Activated naive CD4-positive, alpha-beta T cell treated with Interleukin-2 at 50 U/mL for 16 hours (primary cell): Measurements from ENCODE around the gene TULP4.
A peak's percentile ranks its signal among the peaks of the same experiment; 100 is the strongest.
"Not testable (repeated sequence)": the region's sequence is repeated elsewhere in the genome, so short reads cannot be mapped to it uniquely, and the experiment has no call there.

Source experiments
- DNase-seq: peaks from one replicate; pipeline ENCODE4 v3.0.0-alpha.2; 2020

Gene TULP4

DNA sequence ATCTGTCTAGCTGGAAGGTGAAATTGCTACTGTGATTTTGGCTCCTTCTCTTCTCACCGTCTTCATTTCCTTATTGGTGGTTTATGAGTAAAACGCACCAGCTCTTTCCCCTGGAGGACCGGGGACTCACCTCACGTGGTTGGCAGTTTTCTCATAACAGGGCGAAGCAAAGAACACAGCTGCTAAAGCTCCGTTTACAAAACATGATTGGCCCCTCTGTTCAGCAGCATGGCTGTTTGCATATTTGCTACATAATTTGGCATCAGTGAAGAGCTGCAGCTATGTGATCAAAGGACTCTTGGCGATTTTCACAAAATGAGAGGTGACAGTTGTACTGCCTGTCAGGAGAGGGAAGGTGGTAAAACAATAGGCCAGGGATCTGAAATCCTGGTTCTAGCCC lies 227.1 kb downstream of the TULP4 start:
- DNase-seq = no peak

DNA sequence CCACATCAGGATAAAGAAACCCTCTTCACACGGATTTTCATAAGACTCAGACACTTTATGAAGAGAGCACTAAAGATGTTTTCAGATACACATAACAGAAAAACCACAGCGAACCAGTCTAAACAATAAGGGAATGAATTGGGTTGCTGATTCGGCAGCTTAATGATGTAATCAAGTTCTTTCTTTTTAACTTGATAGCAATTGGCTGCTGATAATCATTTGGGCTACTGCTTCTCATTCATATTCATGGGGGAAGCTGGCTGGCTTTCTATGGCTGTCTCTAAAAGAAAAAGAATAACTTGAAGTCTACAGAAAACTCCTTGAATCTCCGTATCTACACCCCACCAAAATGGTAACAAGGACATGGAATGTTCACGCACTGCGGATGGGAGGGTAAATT lies 227.6 kb downstream of the TULP4 start:
- no peak for DNase-seq

- no peak for DNase-seq
Observed at GRCh38 chr6:158543606-158544185, 231.4 kb downstream of the TULP4 start.

- no peak for DNase-seq
Observed at GRCh38 chr6:158544428-158544827, 232.2 kb downstream of the TULP4 start.

DNA sequence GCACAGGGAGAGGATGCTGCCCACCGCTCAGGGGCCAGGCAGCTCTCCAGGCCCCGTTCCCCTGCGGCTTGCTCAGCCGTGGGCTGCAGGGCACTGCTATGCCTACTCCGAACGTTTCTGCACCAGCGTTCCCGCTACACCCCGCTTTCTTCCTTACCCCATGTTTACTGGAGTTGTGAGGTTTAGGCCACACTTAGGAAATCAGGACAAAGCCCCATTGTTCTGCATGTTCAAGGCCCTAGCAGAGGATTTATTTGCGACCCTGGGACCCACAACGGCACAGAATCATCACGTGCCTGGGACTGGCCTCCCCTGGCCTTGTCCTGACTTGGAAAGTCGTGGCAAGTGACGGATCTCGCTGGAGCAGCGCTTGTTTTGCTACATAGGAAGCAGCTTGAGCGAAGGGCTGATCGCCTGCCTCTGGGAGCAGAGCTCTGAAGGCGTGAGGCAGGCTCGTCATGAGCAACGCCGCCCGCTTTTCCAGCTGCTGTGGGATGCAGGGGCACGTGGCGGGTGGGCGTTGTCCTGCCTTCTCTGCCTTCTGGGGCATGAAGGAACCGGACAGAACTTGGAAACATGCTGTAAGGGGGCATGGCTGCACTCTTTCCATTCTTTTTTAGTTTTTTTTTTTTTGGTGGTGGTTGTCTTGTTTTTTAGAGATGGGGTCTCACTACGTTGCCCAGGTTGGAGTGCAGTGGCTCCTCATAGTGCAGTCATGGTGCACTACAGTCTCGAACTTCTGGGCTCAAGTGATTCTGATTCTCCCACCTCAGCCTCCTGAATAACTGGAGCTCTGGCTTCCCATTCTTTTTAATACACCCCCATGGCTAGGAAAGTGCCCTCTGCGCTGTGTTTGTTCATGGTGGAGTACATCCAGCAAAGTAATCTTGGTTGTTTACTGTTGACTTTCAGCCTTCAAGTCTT lies 233.0 kb downstream of the TULP4 start:
- no peak for DNase-seq

DNA sequence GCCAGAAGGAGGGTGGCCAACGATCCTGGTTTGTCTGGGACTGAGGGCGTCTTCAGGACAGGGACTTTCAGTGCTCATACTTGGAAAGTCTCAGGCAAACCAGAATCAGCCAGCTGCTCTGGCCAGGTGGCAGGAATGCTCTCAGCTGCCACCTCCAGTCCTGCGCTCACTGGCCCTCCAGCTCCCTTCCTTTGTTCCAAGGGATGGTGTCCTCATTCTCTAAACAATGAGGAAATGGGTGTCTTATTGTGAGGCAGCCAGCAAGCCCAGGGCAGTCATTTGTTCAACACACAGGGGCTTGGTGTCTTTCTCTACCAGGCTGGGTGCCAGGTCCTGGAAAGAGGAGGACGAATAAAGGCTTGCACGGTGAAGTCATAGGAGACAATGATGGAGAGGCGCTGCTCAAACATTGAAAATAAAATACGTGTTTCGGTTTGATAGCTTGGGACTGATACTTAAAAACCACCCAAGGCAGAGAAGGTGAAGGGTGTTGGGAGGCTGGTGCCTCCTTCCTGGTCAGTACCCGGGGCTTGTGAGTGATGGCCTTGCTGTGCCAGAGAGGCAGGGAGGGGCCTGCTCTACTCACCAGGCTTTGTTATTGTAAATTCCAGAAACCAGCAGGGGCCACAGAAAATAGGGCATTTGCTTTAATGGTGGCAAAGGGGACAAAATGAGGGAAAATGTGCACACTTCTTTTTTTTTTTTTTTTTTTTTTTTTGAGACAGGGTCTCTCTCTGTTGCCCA lies 236.3 kb downstream of the TULP4 start:
- DNase-seq = no peak

DNA sequence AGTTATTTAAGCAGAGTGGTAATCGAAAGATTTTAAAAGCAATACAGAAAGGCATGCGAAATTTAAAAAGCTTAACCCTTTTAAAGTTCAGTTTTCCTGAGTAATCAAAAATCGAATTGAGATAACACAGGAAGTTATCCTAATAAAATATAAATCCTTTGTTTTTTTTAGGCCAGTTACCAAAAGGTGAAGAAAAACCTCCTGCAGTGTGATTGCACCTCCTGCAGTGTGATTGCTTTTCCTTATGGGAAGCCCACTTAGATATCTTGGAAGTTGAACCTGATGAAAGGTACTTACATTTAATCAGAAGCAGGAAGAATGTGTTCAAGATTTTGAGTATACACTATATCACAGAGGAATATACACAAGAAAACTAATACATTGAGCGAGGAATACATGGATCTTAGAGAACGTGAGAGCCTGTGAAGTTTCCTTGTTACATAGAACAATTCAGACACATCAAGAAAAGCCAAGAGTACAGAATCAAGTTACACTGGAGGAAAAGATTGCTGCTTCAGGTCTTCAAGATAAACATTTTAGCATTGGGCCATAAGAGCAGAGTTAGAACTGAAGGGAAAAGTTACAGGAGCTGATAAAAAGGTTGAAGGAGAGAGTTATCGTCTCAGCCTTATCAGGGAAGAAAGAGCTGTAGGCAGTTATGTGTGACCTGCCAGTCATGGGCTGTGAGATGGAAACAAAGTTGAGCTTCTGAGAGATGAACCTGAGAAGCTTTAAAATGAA lies 240.0 kb downstream of the TULP4 start:
- DNase-seq = no peak

GRCh38 chr6:158552796-158553138 lies 240.5 kb downstream of the TULP4 start:
- DNase-seq = no peak

DNA sequence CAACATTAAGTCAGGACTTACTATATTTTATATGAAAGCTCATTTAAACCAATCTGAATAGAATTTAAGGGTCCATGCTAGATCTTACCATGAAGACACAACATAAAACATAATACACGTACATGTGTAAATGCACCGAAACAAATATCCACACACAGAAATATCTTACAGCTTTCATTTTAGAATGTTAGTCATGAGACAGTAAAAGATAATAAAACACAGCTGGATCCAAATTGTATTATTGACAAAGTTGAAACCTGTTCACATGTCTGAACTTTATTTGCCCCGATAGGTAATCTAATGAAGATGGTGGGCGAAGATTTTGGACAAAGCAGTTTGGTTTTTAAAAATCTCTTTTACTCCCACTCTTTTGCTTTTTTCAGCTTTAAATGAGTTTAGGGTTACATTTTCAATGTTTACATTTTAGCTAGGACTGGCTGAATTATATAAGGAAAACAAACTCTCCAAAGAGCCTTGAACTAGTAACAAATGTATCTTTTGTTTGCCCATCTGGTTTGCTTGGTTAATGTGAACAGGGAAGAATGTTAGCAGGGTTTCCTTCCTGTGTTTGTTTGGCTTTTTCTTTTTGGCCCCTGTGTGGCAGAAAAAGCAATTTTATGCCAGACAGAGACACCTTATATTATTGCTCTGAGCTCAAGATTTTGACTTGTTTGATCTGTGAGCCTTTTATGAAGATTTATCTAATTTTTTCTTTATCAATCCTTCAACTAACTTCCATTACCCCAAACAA lies 242.5 kb downstream of the TULP4 start:
- no peak for DNase-seq

- no peak for DNase-seq
Observed at GRCh38 chr6:158556113-158556512, 243.8 kb downstream of the TULP4 start.

DNA sequence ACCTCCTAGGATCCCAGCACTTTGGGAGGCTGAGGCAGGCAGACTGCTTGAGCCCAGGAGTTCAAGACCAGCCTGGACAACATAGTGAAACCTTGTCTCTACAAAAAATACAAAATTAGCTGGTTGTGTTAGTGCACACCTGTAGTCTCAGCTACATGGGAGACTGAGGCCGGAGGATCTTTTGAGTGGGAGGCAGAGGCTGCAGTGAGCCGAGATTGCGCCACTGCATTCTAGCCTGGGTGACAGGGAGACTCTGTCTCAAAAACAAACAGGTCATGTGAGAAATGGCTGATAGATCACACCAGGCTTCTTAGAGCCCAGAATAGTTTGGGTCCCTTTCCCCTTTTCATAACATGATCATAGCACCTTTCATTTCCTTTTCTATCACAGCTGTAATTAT lies 244.8 kb downstream of the TULP4 start:
- DNase-seq = not testable (repeated sequence)

DNA sequence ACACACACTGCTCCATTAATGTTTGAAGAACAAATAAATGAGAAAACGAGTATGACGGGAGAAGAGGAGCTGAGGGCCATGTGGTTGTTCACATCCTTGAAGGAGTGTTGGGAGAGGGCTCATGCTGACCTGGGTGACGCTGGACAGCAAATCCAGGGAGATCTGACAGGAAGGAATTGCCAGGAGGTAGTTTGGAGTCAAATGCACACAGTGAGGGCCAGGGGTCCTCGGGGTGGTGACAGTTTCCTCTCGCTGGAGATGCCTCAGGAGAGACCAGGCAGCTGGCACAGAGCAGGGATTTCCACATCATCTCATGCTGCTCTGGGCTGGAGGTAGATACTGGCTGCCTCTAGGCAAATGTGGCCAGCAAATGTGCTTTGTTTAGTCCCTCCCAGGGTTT lies 245.7 kb downstream of the TULP4 start:
- DNase-seq = no peak

- DNase-seq = no peak
Observed at GRCh38 chr6:158558415-158559306, 246.4 kb downstream of the TULP4 start.

GRCh38 chr6:158559338-158559894 lies 247.2 kb downstream of the TULP4 start:
- no peak for DNase-seq

GRCh38 chr6:158559895-158560835 lies 247.9 kb downstream of the TULP4 start, which contains the start of gene TMEM181:
TSS of gene TMEM181 (plus strand) at chr6:158560091. CDS start at chr6:158560225, 134 bp downstream.
- peak; percentile 89 for DNase-seq

GRCh38 chr6:158560836-158561320 lies 248.6 kb downstream of the TULP4 start:
- DNase-seq = no peak
